CD4-positive, alpha-beta memory T cell (primary cell): ENCODE results near the gene ZNF678. TPM values are rescaled to one million over a fixed set of nuclear protein-coding genes. Genes with fewer than 3 reads are reported as not detected.
"Not testable (repeated sequence)": the region's sequence is repeated elsewhere in the genome, so short reads cannot be mapped to it uniquely, and the experiment has no call there.

Source experiments
- CTCF ChIA-PET: fragments of 350-600 bp; sonication (Branson Sonifier 250); formaldehyde crosslinking; loops from one replicate; lab custom pipeline; 2021; ENCODE audit warnings: inconsistent platforms; ENCODE audit not compliant: partially characterized antibody; lab: Charles Lee
- POLR2A ChIA-PET: fragments of 350-600 bp; sonication (Branson Sonifier 250); formaldehyde crosslinking; loops from one replicate; lab custom pipeline; 2021; ENCODE audit not compliant: partially characterized antibody; lab: Charles Lee
- DNase-seq, 5 donors: peaks; one replicate each; pipeline versions ENCODE4 v3.0.0 to v3.0.0-alpha.2; 2020 to 2022; ENCODE audit warnings: mixed read lengths in 1 of 5
- H3K27ac ChIP-seq: one replicate; pipeline ENCODE4 v1.7.0; 2013; ENCODE audit warnings: low read depth, low read length
- H3K27me3 ChIP-seq: 2 replicates; pipeline ENCODE4 v1.7.0; 2013; ENCODE audit warnings: mild to moderate bottlenecking, low read length, moderate library complexity; ENCODE audit not compliant: insufficient read depth
- H3K36me3 ChIP-seq: 2 replicates; pipeline ENCODE4 v1.7.0; 2013; ENCODE audit warnings: mild to moderate bottlenecking, low read length, moderate library complexity; ENCODE audit not compliant: insufficient read depth
- H3K4me1 ChIP-seq: 2 replicates; pipeline ENCODE4 v1.7.0; 2013; ENCODE audit warnings: mild to moderate bottlenecking, low read length, moderate library complexity; ENCODE audit not compliant: insufficient read depth
- H3K4me3 ChIP-seq, 2 donors: one replicate each; pipeline ENCODE4 v1.7.0; 2013; ENCODE audit warnings: low read length in 2 of 2, mild to moderate bottlenecking in 1 of 2
- H3K9me3 ChIP-seq, 2 donors: one replicate each; pipeline ENCODE4 v1.7.0; 2013; ENCODE audit warnings: low read length in 2 of 2, control low read depth in 1 of 2; ENCODE audit not compliant: control insufficient read depth in 1 of 2
- H3K27ac Mint-ChIP-seq, 7 donors: one replicate each; pipeline ENCODE4 v1.8.0; 2020 to 2021; ENCODE audit warnings: mixed read lengths in 7 of 7, mild to moderate bottlenecking in 6 of 7, inconsistent platforms in 3 of 7, moderate library complexity in 3 of 7
- H3K27me3 Mint-ChIP-seq, 2 donors: one replicate each; pipeline ENCODE4 v1.8.0; 2020 to 2021; ENCODE audit warnings: mixed read lengths in 2 of 2
- H3K36me3 Mint-ChIP-seq, 2 donors: one replicate each; pipeline ENCODE4 v1.8.0; 2020 to 2021; ENCODE audit warnings: mixed read lengths in 2 of 2, inconsistent platforms in 1 of 2, mild to moderate bottlenecking in 1 of 2
- H3K4me1 Mint-ChIP-seq, 4 donors: one replicate each; pipeline ENCODE4 v1.8.0; 2020 to 2021; ENCODE audit warnings: mixed read lengths in 4 of 4, mild to moderate bottlenecking in 1 of 4
- H3K4me3 Mint-ChIP-seq, 8 donors: one replicate each; pipeline ENCODE4 v1.8.0; 2020 to 2021; ENCODE audit warnings: mixed read lengths in 8 of 8, mild to moderate bottlenecking in 7 of 8, moderate library complexity in 6 of 8, inconsistent platforms in 3 of 8
- H3K9me3 Mint-ChIP-seq, 8 donors: one replicate each; pipeline ENCODE4 v1.8.0; 2020 to 2021; ENCODE audit warnings: mixed read lengths in 8 of 8, mild to moderate bottlenecking in 5 of 8, inconsistent platforms in 3 of 8, moderate library complexity in 1 of 8
- intact Hi-C: fragments of 100-400 bp; cut with micrococcal nuclease; formaldehyde crosslinking; loops from one replicate; pipeline ENCODE4 v1.15.1; 2023
- polyA plus RNA-seq, 2 donors: library from polyadenylated mRNA; unstranded; fragments of 300-500 nt; fragmentation: Illumina TruSeq; gene quantifications; one replicate each; pipeline ENCODE4 v1.2.3, GENCODE V29; 2021
- total RNA-seq, 2 experiments: library from RNA; stranded (reverse); gene quantifications; one replicate each; pipeline ENCODE4 v1.2.3, GENCODE V29; 2021

ZNF678 gene
- total and polyA plus RNA-seq, 4 experiments from 2014 or later = 3.0 to 10.2 (median 6.2) TPM

GRCh38 chr1:227662933-227663332 is 99.6 kb downstream of the ZNF678 start:
- no peak overlapping the region for H3K27ac ChIP-seq
- Mint-ChIP-seq H3K4me3 (peak overlapping the region in 1 of 8 donors; percentile 33), H3K27ac (no peak overlapping the region), H3K36me3 (peaks cover 58 to 63% of the 10 kb centered on the region in 2 donors), H3K27me3 (no peaks in the 10 kb centered on the region), H3K9me3 (peaks cover 0 to 98% (median 86%) of the 10 kb centered on the region in 8 donors), H3K4me1 (no peaks in the 10 kb centered on the region)
- H3K4me3 ChIP-seq = no peak overlapping the region
- H3K36me3 ChIP-seq = no peaks in the 10 kb centered on the region
- no peaks in the 10 kb centered on the region for H3K27me3 ChIP-seq
- DNase-seq = no peak
- intact Hi-C loops = no loop called here
- CTCF ChIA-PET = no interaction called here
- POLR2A ChIA-PET = no interaction called here
- peaks cover 0 to 59% of the 10 kb centered on the region in 2 donors for H3K9me3 ChIP-seq
- H3K4me1 ChIP-seq = no peaks in the 10 kb centered on the region

- H3K27me3 Mint-ChIP-seq = no peaks in the 10 kb centered on the region
- Histone ChIP-seq H3K4me3 (no peak overlapping the region), H3K4me1 (no peaks in the 10 kb centered on the region), H3K36me3 (no peaks in the 10 kb centered on the region), H3K27ac (no peak overlapping the region), H3K9me3 (peaks cover 3 to 51% of the 10 kb centered on the region in 2 donors), H3K27me3 (no peaks in the 10 kb centered on the region)
- H3K27ac Mint-ChIP-seq = no peak overlapping the region
- no peak for DNase-seq
- peaks cover 0 to 98% (median 95%) of the 10 kb centered on the region in 8 donors for H3K9me3 Mint-ChIP-seq
- no peak overlapping the region for H3K4me3 Mint-ChIP-seq
- ChIA-PET POLR2A (no interaction called here), CTCF (no interaction called here)
- H3K4me1 Mint-ChIP-seq = no peaks in the 10 kb centered on the region
- intact Hi-C loops = no loop called here
- peaks cover 48 to 52% of the 10 kb centered on the region in 2 donors for H3K36me3 Mint-ChIP-seq
These were observed 102.9 kb downstream of the ZNF678 start for GRCh38 chr1:227666286-227666685.

GRCh38 chr1:227673441-227673840 is 110.1 kb downstream of the ZNF678 start:
- Histone ChIP-seq H3K4me1 (no peaks in the 10 kb centered on the region), H3K36me3 (no peaks in the 10 kb centered on the region), H3K9me3 (peaks cover 3 to 48% of the 10 kb centered on the region in 2 donors), H3K4me3 (no peak overlapping the region), H3K27ac (no peak overlapping the region), H3K27me3 (no peaks in the 10 kb centered on the region)
- no peaks in the 10 kb centered on the region for H3K4me1 Mint-ChIP-seq
- H3K9me3 Mint-ChIP-seq = peaks cover 6 to 93% (median 79%) of the 10 kb centered on the region in 8 donors
- peaks cover 31 to 38% of the 10 kb centered on the region in 2 donors for H3K36me3 Mint-ChIP-seq
- no peak overlapping the region for H3K4me3 Mint-ChIP-seq
- no peaks in the 10 kb centered on the region for H3K27me3 Mint-ChIP-seq
- no peak overlapping the region for H3K27ac Mint-ChIP-seq
- DNase-seq = no peak
- ChIA-PET POLR2A (no interaction called here), CTCF (no interaction called here)
- intact Hi-C loops = no loop called here

- DNase-seq = no peak
- H3K4me1 Mint-ChIP-seq = no peaks in the 10 kb centered on the region
- H3K4me3 Mint-ChIP-seq = no peak overlapping the region
- Histone ChIP-seq H3K27ac (no peak overlapping the region), H3K4me3 (no peak overlapping the region), H3K27me3 (no peaks in the 10 kb centered on the region), H3K4me1 (no peaks in the 10 kb centered on the region), H3K9me3 (peaks cover 7% of the 10 kb centered on the region in 2 donors), H3K36me3 (no peaks in the 10 kb centered on the region)
- ChIA-PET CTCF (no interaction called here), POLR2A (no interaction called here)
- no peaks in the 10 kb centered on the region for H3K27me3 Mint-ChIP-seq
- H3K36me3 Mint-ChIP-seq = peaks cover 7 to 21% of the 10 kb centered on the region in 2 donors
- H3K9me3 Mint-ChIP-seq = peaks cover 8 to 98% (median 82%) of the 10 kb centered on the region in 8 donors
- H3K27ac Mint-ChIP-seq = no peak overlapping the region
- intact Hi-C loops = no loop called here
These were observed 122.5 kb downstream of the ZNF678 start for GRCh38 chr1:227685807-227686206.

GRCh38 chr1:227697321-227697864 is 134.0 kb downstream of the ZNF678 start:
- H3K9me3 ChIP-seq = peaks cover 0 to 19% of the 10 kb centered on the region in 2 donors
- H3K4me1 Mint-ChIP-seq = no peaks in the 10 kb centered on the region
- no peak overlapping the region for H3K27ac Mint-ChIP-seq
- no peak overlapping the region for H3K27ac ChIP-seq
- H3K4me1 ChIP-seq = no peaks in the 10 kb centered on the region
- no peaks in the 10 kb centered on the region for H3K27me3 ChIP-seq
- peaks cover 3 to 8% of the 10 kb centered on the region in 2 donors for H3K27me3 Mint-ChIP-seq
- no peak overlapping the region for H3K4me3 Mint-ChIP-seq
- H3K4me3 ChIP-seq = no peak overlapping the region
- intact Hi-C loops = no loop called here
- H3K36me3 ChIP-seq = no peaks in the 10 kb centered on the region
- peaks cover 13 to 79% (median 56%) of the 10 kb centered on the region in 8 donors for H3K9me3 Mint-ChIP-seq
- POLR2A ChIA-PET = no interaction called here
- DNase-seq = no peak
- H3K36me3 Mint-ChIP-seq = peaks cover 13 to 22% of the 10 kb centered on the region in 2 donors
- CTCF ChIA-PET = no interaction called here

GRCh38 chr1:227701631-227702030 is 138.3 kb downstream of the ZNF678 start:
- Mint-ChIP-seq H3K9me3 (peaks cover 5 to 74% (median 56%) of the 10 kb centered on the region in 8 donors), H3K4me3 (peak overlapping the region in 1 of 8 donors; percentile 11), H3K36me3 (peaks cover 16 to 17% of the 10 kb centered on the region in 2 donors)
- POLR2A ChIA-PET, H3K4me1 ChIP-seq, H3K36me3 ChIP-seq, H3K4me3 ChIP-seq, intact Hi-C loops, DNase-seq, CTCF ChIA-PET, H3K4me1 Mint-ChIP-seq, H3K27ac ChIP-seq, H3K27me3 Mint-ChIP-seq, H3K27me3 ChIP-seq, H3K27ac Mint-ChIP-seq: not testable (repeated sequence)
- peaks cover 0 to 16% of the 10 kb centered on the region in 2 donors for H3K9me3 ChIP-seq

- Mint-ChIP-seq H3K4me3 (peak overlapping the region in 7 of 8 donors; percentile 66 to 87 (median 71)), H3K36me3 (peaks cover 5% of the 10 kb centered on the region in 2 donors), H3K27ac (peak overlapping the region in 6 of 7 donors; percentile 31 to 87 (median 75)), H3K4me1 (peaks cover 7 to 11% (median 10%) of the 10 kb centered on the region in 4 donors), H3K27me3 (peaks cover 0 to 2% of the 10 kb centered on the region in 2 donors), H3K9me3 (peaks cover 0 to 48% (median 27%) of the 10 kb centered on the region in 8 donors)
- Histone ChIP-seq H3K9me3 (no peaks in the 10 kb centered on the region), H3K4me1 (no peaks in the 10 kb centered on the region), H3K4me3 (no peak overlapping the region), H3K27me3 (no peaks in the 10 kb centered on the region), H3K36me3 (no peaks in the 10 kb centered on the region), H3K27ac (no peak overlapping the region)
- CTCF ChIA-PET = no interaction called here
- DNase-seq = no peak
- POLR2A ChIA-PET = no interaction called here
- intact Hi-C loops = no loop called here
These were observed 144.5 kb downstream of the ZNF678 start for GRCh38 chr1:227707846-227708245.
